T follicular helper cell (primary cell): ENCODE measurements around the gene KLF12.
A peak's percentile ranks its signal among the peaks of the same experiment; 100 is the strongest.

ENCODE experiments used
- DNase-seq: peaks from one replicate; pipeline ENCODE4 v3.0.0-alpha.2; 2020; ENCODE audit warnings: low read depth
- total RNA-seq, 2 experiments: gene quantifications; one replicate each; lab custom pipeline; 2026; lab: John Stamatoyannopoulos, UW

KLF12 gene
- 47.5 to 234 reads per million in 2 experiments for total RNA-seq

- peak; percentile 89 for DNase-seq
Measured at GRCh38 chr13:74134221-74134776, at the start of gene KLF12. Gene KLF12, minus strand, starts transcription at chr13:74134404.

DNA sequence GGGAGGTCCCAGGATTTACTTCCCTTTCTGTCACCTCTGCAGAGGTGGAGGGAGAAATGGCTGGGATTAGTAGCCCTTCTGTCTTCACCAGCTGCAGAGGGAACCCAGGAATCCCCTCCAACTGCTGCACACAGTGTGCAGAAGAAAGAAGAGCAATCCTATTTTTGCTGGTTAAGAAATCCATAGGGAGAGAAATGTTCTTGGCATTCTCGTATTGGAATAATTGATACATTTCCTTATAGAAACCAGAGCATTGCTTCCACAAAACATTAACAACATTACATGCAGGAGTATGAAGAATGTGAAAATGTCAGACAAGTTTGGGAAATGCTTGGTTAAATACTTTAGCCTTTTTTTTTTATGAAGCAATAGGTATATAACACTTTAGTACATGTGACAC is 48.3 kb upstream of the KLF12 start:
- no peak for DNase-seq

DNA sequence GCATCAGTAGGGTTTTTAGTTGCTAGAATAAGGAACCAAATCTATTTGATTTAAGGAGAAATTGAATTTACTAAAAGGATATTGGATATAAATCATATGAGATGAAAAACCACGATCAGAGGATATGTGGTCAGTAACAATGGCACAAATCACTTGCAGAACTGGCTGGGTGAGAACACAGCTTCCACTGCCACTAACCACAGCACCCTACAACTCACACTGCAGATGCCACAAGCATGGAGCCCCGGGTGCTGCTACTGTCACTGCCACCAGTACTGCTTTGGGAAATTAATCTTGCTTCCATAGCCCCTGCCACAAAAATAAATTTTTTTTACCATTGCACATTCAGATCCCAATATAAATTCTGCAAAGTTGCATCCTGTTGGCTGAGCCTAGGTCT is 40.6 kb upstream of the KLF12 start:
- DNase-seq = no peak

- DNase-seq = no peak
Measured at GRCh38 chr13:74173822-74174221, 39.6 kb upstream of the KLF12 start.

- DNase-seq = no peak
Measured at GRCh38 chr13:74171641-74172040, 37.4 kb upstream of the KLF12 start.

DNA sequence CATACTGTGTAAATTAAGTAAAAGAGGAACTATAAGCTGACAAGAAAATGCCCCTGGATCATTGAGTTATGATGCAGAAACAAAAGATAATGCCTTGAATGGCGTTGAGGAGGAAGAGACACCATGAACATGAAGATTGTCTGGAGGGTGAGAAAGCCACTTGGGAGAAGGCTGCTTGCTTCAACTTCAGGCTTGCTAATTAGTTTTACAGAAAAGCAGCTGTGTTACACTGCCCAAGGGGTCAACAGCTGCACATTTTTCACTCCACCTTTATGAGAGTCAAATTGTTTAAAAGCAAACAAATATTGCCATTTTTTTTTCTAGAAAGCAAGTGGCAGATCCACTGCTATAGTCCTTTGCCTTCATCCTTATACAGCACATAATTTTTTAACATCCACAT is 35.5 kb upstream of the KLF12 start:
- no peak for DNase-seq

DNA sequence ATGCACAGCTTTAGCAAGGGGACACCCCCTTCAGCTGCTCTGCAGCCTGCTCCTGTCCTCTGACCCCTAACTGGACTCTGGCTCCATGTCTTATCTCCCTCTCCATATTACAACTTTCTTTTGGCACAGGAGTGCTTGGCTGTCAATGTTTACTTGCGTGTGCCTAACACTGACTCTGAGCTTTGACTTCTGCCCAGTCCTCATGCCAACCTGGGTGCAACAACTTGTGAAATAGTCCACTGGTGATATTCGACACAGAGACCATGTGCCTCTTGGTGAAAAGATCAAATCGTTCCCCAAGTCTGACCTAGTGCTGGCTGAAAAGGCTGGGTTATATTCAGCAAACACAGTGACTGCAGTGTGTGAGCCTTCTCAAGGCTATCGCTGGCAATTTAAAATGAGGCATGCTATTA is 34.1 kb upstream of the KLF12 start:
- DNase-seq = no peak

DNA sequence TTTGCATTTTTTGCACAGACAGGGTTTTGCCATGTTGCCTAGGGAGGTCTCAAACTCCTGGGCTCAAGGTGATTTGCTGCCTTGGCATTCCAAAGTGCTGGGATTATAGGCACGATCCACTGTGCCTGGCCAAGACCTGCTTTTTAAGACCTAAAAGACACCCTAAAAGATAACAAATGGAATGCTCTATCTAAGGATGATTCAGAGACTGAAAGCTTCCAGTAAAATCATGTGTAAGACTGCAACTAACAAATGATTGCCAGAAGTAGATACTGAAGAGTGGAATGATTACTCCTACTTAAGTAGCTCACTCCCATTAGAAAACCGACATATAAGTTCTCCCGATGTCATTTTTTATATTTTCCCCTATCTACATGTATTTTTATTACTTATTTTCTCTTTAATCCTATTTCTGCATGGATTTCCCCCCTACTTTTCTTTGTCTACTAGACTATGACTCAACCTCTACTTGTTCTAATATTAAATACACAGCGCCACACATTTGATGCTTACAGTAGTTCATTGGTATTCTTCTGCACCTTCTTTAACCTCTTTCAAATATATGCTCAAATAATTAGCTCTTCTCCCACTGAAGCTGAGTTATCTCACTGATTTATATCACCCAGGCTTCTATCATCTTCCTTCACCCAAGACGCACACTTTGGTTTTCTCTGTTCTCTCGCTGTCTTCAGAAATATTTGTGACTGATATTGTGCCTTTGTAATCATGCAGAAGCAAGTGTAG is 32.2 kb upstream of the KLF12 start:
- no peak for DNase-seq

DNA sequence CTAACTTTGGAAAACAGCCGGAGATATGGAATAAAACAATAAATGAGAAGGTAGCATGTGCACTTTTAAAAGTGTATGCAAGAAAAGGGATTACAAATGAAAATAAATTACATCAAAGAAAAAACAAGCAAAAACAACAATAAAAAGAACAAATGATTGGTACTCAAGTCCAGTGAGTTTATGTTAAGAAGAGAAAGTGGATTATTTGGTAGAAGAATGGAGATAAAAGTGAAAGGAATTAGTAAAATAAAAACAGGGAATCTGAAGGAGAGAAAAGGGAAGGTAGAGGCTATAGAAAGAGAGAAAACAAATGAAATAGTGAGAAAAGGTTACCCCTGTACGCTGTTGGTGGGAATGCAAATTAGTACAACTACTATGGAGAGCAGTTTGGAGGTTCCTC is 28.6 kb upstream of the KLF12 start:
- DNase-seq = no peak

- DNase-seq = no peak
Measured at GRCh38 chr13:74162135-74162534, 27.9 kb upstream of the KLF12 start.

GRCh38 chr13:74158571-74159352 is 24.6 kb upstream of the KLF12 start:
- DNase-seq = no peak

- DNase-seq = no peak
Measured at GRCh38 chr13:74158028-74158427, 23.8 kb upstream of the KLF12 start.

DNA sequence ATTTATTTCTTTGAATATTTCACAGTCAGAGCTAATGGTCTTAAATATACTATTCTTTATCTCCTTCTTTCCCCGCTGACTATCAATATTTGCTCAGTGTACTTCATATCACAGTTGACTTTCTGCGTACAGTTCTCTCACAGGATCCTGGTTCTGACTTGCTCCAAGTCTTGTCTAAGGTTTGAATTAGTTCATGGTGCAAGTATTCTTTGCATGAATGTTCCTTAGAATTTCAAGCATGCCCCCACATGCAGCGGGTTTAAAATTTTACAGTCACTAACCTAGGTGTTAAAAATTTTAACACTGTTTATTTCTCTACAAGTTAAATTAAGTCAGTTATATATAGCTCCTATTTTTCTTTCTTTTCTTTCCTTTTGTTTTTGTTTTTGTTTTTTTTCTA is 20.8 kb upstream of the KLF12 start:
- DNase-seq = no peak

DNA sequence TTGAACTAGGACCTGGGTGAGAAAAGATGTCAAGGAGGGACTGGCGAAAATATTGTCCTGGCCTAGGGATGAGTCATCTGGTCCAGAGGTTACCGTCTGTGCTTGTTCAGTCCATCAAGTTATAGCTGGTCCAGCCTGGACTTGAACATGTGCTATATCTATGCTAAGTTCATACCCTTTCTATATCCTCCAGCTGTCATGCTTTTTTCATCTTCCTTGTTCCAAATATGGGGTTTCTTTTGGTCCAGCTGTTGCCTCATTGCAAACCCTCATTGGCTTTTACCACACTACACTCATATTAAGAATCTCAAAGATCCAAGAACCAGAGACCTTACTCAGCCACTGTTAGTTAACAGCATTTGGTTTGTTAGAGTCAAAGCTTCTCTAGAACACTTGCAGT is 19.1 kb upstream of the KLF12 start:
- no peak for DNase-seq

DNA sequence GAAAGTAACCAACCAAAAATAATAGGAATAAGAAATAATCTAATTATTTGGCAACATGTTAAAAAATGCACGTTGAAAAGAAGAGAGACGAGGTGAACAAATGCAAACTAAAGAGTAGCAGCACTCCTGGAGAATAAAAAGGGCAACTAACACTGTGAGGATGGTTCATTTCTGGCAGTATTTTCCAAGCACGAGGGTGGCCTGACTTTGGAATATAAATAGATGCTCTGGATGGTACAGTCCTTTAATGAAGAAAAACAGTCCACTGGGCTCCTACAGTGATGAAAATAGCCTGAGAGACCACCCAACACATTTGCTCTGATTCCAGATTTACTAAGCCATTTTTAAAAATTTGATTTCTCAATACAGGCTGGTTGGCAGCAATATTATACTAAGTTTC is 17.7 kb upstream of the KLF12 start:
- no peak for DNase-seq

- no peak for DNase-seq
Measured at GRCh38 chr13:74148352-74148751, 14.1 kb upstream of the KLF12 start.

DNA sequence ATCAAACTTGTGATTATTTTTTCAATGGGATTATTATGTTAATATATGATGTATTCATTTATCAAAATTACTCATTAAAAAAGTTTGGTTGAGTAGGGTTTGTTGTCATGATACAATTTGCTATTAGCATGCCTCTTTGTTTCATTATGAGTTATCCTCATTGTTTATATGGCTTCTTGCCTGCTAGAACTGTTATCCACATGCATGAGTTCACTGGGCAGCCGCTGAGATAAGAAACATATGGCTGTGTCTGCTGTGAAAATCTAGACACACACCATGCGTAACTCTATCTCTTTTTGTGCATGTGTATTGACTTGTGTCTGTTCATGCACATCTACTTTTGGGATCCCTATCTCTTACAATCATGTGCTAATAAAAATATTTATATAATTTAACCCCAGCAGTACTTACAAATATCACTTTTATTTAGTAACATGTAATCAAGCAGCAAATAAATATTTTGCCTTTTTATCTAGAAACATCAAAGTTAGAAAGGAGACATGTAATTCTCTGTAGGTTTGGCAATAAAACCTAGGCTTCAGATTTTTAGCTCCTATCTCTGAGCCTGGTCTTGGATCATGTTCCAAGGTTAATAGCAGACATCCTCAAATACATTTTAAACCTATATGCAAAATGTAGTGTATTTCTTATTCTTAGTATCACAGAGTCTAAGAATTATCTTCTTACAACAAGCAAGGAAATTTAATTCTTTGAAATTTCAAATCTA is 11.2 kb upstream of the KLF12 start:
- DNase-seq = no peak

DNA sequence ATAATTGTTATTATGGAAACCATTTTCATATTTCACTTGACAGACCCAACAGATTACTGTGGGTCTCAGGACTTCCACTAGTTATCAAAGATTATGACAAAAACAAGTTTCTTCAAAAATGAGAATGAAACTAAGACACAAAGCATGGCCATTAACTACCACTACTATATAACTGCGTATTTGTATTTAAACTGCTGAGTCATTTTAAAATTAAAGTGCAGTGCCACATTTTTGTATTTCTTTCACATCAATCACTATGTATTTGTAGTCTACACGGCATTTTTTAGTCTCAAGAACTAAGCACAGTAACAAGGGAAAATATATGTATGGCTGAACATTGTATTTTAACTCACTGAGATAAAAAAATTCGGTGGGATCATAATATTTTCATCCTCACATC is 10.1 kb upstream of the KLF12 start:
- DNase-seq = no peak

- DNase-seq = no peak
Measured at GRCh38 chr13:74142257-74142656, 8.1 kb upstream of the KLF12 start.

- DNase-seq = no peak
Measured at GRCh38 chr13:74138241-74138640, 4.0 kb upstream of the KLF12 start.

DNA sequence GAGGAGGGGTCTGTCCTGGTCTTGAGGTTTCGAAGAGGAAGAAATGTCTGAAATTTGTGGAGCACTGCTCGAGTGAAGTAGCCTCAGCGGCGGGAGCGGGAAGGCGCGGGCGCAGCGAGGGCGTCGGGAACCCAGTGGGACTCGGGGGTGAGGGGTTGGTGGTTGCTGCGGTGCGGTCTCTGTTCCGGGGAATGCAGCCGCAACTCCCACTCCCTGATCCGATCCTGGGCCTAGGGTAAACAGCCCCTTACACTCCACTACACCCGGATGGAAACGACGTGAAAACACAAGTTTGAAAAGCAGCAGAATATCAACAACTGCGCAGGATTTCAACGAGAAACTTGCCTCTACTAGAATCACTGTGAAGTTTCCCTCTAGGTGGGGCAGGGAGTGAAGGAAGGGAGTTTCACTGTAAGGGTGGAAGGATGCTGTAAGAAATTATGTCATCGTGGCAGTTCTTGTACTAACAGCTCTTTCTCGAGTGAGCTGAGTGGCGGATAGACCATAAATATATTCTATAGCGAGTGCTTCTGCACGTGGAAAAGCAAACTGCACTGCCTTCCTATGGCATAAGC is 2.0 kb upstream of the KLF12 start:
- DNase-seq = no peak
